ENCODE measurements around the gene DBN1.
"Not testable (repeated sequence)": the region's sequence is repeated elsewhere in the genome, so short reads cannot be mapped to it uniquely, and the experiment has no call there.

Gene DBN1

GRCh38 chr5:177426566-177427210 is 46.7 kb downstream of the DBN1 start, which contains the start of gene GRK6:
Gene GRK6, plus strand, starts transcription at chr5:177426676. Its CDS starts 170 bp downstream, at chr5:177426846.
- DNase-seq (ENCODE audit: low read depth), result no peak
- no peak for TF ChIP-seq CTCF (IDR thresholded peaks at IDR 0.05; ENCODE audit: control insufficient read depth, insufficient read depth, low read depth, low read length, missing control alignments)

GRCh38 chr5:177425801-177426565 is 47.5 kb downstream of the DBN1 start:
- no peak for TF ChIP-seq CTCF (IDR thresholded peaks at IDR 0.05; ENCODE audit: control insufficient read depth, insufficient read depth, low read depth, low read length, missing control alignments)
- peak overlapping the region; percentile 62 for H3K4me3 ChIP-seq (ENCODE audit: control insufficient read depth, low read depth, low read length)

More at GRCh38 chr5:177426566-177427210, 46.7 kb downstream of the DBN1 start, which contains the start of gene GRK6:
- H3K4me3 ChIP-seq (ENCODE audit: control insufficient read depth, low read depth, low read length), result peak within 1 kb of the TSS; percentile 86

GRCh38 chr5:177425196-177425800 is 48.1 kb downstream of the DBN1 start:
- TF ChIP-seq CTCF (IDR thresholded peaks at IDR 0.05; ENCODE audit: control insufficient read depth, insufficient read depth, low read depth, low read length, missing control alignments), result no peak
- DNase-seq (ENCODE audit: low read depth), result no peak
- H3K4me3 ChIP-seq (ENCODE audit: control insufficient read depth, low read depth, low read length), result peak overlapping the region; percentile 62

More at GRCh38 chr5:177425801-177426565, 47.5 kb downstream of the DBN1 start:
- peak; percentile 100 for DNase-seq (ENCODE audit: low read depth)

GRCh38 chr5:177423671-177424070 is 49.8 kb downstream of the DBN1 start:
- H3K4me3 ChIP-seq (ENCODE audit: control insufficient read depth, low read depth, low read length), result no peak overlapping the region
- DNase-seq (ENCODE audit: low read depth), result no peak
- TF ChIP-seq CTCF (IDR thresholded peaks at IDR 0.05; ENCODE audit: control insufficient read depth, insufficient read depth, low read depth, low read length, missing control alignments), result no peak

GRCh38 chr5:177421062-177421798 is 52.2 kb downstream of the DBN1 start:
- no peak for DNase-seq (ENCODE audit: low read depth)

GRCh38 chr5:177420472-177420871 is 53.0 kb downstream of the DBN1 start:
- not testable (repeated sequence) for DNase-seq (ENCODE audit: low read depth); H3K4me3 ChIP-seq (ENCODE audit: control insufficient read depth, low read depth, low read length)

More at GRCh38 chr5:177421062-177421798, 52.2 kb downstream of the DBN1 start:
- TF ChIP-seq CTCF (IDR thresholded peaks at IDR 0.05; ENCODE audit: control insufficient read depth, insufficient read depth, low read depth, low read length, missing control alignments), result no peak
- H3K4me3 ChIP-seq (ENCODE audit: control insufficient read depth, low read depth, low read length), result no peak overlapping the region
